Activated T-cell treated with anti-CD3 and anti-CD28 coated beads for 1 hour (primary cell): Measurements from ENCODE around the gene SRSF7.
"Not testable (repeated sequence)": the region's sequence is repeated elsewhere in the genome, so short reads cannot be mapped to it uniquely, and the experiment has no call there.

ENCODE experiments used
- DNase-seq: peaks from one replicate; pipeline ENCODE4 v3.0.0-alpha.2; 2020; ENCODE audit warnings: low read depth

The SRSF7 gene

DNA sequence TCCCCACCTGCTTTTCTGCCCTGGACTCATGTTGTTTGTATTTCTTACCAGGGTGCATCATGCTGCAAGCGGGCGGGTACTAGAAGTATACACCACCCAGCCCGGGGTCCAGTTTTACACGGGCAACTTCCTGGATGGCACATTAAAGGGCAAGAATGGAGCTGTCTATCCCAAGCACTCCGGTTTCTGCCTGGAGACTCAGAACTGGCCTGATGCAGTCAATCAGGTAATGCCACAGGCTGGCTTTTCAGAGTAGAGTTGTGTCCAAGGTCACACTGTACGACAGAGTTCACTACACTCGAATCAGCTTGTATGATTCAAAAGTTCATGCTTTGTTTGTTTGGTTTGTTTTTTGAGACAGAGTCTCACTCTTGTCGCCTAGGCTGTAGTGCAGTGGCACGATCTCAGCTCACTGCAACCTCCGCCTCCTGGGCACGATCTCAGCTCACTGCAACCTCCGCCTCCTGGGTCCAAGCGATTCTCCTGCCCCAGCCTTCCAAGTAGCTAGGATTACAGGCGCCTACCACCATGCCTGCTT is 19.4 kb downstream of the SRSF7 start:
- DNase-seq: no peak

- DNase-seq: no peak
Observed at GRCh38 chr2:38731090-38731489, 20.1 kb downstream of the SRSF7 start.

DNA sequence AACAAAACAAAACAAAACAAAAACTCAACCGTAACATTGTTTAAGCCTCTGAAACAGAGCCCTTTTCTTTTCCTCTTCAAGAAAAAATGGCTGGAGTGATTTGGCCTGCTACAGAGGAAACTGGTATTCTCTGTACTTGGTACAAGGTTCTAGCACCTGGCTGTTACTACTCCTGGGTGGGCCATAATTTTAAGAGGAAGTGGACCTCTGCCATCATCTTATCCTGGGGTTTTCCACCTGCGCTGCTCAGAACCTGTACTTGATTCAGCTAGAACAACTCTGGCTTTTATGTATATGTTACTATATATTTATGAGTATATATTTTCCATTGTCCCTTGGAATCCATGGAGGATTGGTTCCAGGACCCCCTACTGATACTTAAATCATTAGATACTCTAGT is 22.5 kb downstream of the SRSF7 start:
- DNase-seq: no peak

DNA sequence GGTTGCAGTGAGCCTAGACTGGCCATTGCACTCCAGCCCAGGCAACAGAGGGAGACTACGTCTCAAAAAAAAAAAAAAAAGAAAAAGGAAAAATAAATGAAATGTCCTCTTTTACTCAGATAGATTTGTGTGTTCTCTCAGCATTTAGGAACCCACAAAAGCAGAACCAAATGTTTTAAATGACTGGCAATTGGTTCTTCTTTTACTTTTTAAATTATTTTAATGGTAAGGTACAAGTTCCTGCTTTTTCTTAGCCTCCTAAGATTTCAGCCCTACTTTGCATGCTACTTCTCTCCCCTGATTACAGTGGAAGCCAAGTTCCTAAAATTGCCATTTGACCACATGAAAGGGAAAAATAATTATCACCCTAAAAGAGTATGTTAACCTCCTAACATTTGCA is 23.5 kb downstream of the SRSF7 start:
- DNase-seq: no peak

DNA sequence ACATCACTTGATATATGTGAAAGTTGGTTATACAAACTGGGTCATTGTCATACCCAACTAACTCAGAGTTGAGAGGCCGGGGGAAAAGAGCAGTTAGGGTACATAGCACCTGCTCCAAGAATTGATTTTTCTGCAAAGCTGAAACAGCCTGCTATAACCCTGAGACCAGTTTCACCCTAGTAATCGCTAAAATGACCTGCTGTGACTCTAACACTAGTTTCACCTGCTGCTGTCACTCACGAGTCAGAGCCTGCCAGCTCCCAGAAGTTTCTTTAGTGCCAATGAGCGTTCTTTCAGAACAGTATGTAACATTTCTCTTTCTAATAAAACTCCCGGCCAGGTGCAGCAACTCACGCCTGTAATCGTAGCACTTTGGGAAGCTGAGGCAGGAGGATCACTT is 28.0 kb downstream of the SRSF7 start:
- DNase-seq: no peak

DNA sequence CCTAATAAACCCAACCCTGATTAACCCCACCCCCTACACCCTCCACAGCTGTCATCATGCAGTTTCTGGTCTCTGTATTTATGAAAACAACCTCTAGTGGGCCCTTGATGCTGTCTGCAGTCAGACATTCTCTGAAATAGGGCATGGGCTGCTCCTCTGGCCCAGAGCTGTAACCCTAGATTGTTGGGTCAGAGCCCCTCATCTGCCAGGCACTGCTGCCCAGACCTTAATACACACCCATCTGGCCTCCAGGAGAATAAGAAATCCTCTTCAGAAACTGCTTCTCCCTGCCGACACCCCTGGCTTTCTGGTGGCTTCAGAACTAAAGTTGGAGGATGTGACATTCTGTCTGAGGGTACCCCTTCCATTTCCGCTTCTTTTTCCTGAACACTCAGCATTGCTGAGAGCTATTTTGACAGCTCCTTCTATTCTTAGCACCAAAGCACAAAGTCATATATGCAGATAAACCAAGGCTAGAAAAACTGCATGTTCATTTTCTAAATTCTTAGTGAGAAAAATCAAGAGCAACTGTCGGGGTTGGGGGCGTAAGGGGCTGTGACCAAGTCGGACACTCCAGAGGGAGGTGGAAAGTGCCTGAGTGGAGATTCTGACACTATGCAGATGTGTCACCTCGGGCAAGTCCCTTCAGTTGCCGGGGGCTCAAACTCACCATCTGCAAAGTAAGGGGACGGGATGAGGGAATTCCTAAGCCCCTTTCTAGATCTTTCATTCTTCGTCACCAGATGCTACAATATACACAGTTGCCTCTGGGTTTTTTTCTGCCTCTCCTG is 28.7 kb downstream of the SRSF7 start:
- no peak for DNase-seq

- no peak for DNase-seq
Observed at GRCh38 chr2:38720613-38721241, 30.4 kb downstream of the SRSF7 start.

- no peak for DNase-seq
Observed at GRCh38 chr2:38719706-38720105, 31.5 kb downstream of the SRSF7 start.

DNA sequence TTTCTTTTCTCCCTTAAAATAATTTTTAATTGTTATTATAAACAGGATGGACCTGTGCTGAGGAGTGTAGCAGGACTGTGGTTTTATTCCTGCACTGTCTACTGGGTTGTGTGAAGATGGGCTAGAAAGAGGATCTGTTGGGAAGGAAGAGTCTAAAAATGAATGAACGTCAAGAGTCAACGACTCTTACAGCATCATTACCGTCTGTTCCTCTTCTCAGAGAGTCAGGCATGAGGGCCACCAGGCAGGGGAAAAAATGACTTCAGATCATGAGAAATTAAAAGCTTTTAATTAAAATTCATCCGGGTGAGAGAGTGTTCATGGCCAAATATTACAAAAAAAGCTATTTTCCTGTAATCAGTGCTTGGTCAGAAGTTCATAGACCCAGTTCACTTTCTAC is 32.6 kb downstream of the SRSF7 start:
- DNase-seq: no peak

- no peak for DNase-seq
Observed at GRCh38 chr2:38716185-38716584, 35.0 kb downstream of the SRSF7 start.

GRCh38 chr2:38714941-38715340 is 36.2 kb downstream of the SRSF7 start:
- DNase-seq: not testable (repeated sequence)

- no peak for DNase-seq
Observed at GRCh38 chr2:38713338-38713737, 37.8 kb downstream of the SRSF7 start.

- DNase-seq: no peak
Observed at GRCh38 chr2:38712871-38713270, 38.3 kb downstream of the SRSF7 start.

- DNase-seq: no peak
Observed at GRCh38 chr2:38712413-38712812, 38.7 kb downstream of the SRSF7 start.

DNA sequence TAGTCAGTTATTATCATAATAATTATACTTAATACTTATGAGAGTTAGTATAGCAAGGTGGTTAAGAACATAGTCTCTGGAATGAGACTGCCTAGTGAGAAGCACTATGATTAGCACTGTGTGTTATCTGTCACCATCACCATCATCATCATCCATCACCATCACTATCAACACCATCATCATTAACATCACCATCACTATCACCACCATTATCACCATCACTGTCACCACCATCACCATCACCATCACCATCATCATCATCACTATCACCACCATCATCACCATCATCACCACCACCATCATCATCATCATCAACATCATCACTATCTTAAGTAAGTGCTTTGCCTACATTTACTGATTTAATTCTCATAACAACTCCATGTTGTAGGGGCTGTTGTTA is 39.6 kb downstream of the SRSF7 start:
- no peak for DNase-seq

DNA sequence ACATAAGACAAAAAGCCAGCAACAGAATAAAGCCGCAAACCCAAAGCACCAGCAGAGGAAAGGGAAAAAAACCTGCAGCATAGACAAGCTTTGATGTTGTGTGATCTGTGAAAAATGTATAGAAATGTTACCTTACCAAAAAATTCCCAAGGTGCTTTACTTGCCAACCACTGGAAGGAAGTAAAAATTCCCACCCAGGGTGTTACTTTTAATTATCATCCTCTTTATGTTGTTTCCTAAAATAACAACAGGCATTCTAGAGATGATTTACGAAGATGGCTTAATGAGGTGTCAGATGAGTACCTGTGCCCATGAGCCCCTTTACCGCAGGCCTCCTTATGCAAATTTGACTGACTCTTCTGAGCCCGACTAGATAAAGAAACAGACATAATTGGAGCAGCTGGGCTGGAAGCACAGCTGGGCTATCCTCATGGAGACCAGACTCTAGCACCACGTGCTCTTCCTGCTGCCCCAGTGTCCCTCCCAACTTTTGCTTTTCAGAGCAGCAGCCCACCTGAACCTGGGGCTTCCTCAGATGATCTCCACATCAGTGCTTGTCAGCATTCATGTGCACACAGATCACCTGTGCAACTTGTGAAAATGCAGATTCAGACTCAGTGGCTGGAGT is 41.5 kb downstream of the SRSF7 start:
- DNase-seq: no peak

GRCh38 chr2:38708900-38709566 is 42.1 kb downstream of the SRSF7 start:
- no peak for DNase-seq

- DNase-seq: not testable (repeated sequence)
Observed at GRCh38 chr2:38708491-38708890, 42.7 kb downstream of the SRSF7 start.

DNA sequence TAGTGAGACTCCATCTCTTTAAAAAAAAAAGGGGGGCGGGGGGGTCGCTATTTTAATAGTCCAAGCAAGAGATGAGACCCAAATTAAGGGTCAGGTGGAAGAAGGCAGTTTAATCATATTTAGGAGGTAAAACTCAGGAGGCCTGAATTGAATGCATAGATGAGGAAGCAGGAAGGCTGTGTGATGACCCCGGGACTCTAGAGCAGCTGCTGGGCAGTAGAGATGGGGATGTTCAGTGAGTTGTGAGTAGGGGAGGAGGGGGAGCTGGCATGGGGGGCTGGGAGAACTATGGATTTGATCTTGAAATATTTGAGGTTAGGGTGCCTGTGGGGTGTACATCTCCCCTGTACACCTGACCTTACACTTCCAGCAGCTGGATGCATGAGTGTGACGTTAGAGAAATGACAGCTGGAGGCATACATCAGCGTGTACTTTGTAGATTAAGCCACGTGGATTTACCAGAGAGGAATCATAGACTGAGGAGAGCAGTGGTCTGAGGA is 44.3 kb downstream of the SRSF7 start:
- DNase-seq: no peak

GRCh38 chr2:38704664-38705063 is 46.5 kb downstream of the SRSF7 start:
- DNase-seq: no peak

- not testable (repeated sequence) for DNase-seq
Observed at GRCh38 chr2:38703336-38703735, 47.8 kb downstream of the SRSF7 start.

DNA sequence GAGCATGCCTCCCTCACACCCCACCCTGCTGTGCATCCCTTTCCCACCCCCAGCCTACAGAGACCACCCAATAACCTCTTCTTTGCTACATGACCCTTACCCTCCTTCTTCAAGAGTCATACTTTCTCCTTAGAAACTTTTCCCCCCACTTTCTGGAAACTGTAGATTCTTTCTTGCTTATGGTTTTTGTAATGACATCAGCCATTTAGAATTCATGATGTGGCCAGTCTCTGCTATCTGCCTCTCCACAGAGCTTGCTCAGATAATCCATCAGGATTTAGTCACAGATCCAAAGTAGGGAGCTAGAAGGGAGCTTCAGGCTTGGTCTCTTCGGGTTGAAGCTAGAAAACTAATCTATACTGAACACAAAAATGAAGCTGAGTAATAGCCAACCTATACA is 48.7 kb downstream of the SRSF7 start:
- DNase-seq: no peak
